Activated CD4-positive, alpha-beta memory T cell treated with anti-CD3 and anti-CD28 coated beads for 36 hours (primary cell): Measurements from ENCODE around the gene ZNF593. TPM values are rescaled to one million over a fixed set of nuclear protein-coding genes. Genes with fewer than 3 reads are reported as not detected.

Experiments used
- CTCF ChIA-PET: fragments of 350-600 bp; sonication (Branson Sonifier 250); formaldehyde crosslinking; loops from one replicate; lab custom pipeline; 2021; ENCODE audit warnings: antibody characterized with exemption, inconsistent platforms; lab: Charles Lee
- POLR2A ChIA-PET: fragments of 350-600 bp; sonication (Branson Sonifier 250); formaldehyde crosslinking; loops from one replicate; lab custom pipeline; 2021; ENCODE audit warnings: antibody characterized with exemption; lab: Charles Lee
- DNase-seq: peaks from one replicate; pipeline ENCODE4 v3.0.0-alpha.2; 2020
- H3K27ac Mint-ChIP-seq: one replicate; pipeline ENCODE4 v1.8.0; 2021; ENCODE audit warnings: mixed read lengths
- H3K27me3 Mint-ChIP-seq: one replicate; pipeline ENCODE4 v1.8.0; 2021; ENCODE audit warnings: mixed read lengths
- H3K36me3 Mint-ChIP-seq: one replicate; pipeline ENCODE4 v1.8.0; 2021; ENCODE audit warnings: mixed read lengths
- H3K4me1 Mint-ChIP-seq: one replicate; pipeline ENCODE4 v1.8.0; 2021; ENCODE audit warnings: low read depth, mixed read lengths
- H3K4me3 Mint-ChIP-seq: one replicate; pipeline ENCODE4 v1.8.0; 2021; ENCODE audit warnings: mild to moderate bottlenecking, mixed read lengths
- H3K9me3 Mint-ChIP-seq: one replicate; pipeline ENCODE4 v1.8.0; 2021; ENCODE audit warnings: mixed read lengths
- intact Hi-C: fragments of 100-400 bp; cut with micrococcal nuclease; formaldehyde crosslinking; loops from one replicate; pipeline ENCODE4 v1.15.1; 2023
- total RNA-seq, 2 experiments: library from RNA; stranded (reverse); gene quantifications; one replicate each; pipeline ENCODE4 v1.2.3, GENCODE V29; 2021

ZNF593 gene
- 10 to 100 TPM; 37.4 to 38.0 TPM for total RNA-seq

DNA sequence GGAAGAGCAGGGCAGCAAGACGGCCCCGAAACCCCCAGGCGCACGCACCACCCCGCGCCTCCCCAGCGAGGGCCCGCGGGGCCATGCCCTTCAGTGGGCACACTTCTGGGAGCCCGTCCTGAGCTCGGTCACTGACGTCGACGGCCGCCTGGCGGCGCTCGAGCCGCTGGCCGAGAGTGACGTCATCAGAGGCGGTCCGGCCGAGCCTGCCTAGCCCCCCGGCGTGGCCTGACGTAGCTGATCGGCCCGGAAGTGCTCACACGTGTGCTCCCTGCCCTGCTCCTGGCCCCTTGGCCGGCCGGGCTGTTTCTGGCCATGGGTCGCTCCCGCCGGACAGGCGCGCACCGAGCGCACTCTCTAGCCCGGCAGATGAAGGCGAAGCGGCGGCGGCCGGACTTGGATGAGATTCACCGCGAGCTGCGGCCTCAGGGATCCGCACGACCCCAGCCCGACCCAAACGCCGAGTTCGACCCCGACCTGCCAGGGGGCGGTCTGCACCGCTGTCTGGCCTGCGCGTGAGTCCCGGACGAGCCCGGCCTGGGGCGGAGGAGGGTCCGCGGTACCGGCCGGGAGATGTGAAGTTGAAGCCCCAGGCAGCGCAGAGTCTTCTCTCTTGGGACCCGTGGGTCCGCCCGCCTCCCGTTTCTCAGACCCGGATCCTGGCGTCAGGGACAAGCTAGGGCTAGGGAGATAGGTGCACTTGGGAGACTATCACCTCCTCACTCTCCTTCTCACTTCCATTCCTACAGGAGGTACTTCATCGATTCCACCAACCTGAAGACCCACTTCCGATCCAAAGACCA lies at the start of gene ZNF593:
Gene ZNF593, plus strand, starts transcription at position 240 of the 803 bp plus-strand sequence. Its CDS starts 76 bp downstream, at position 316.
- intact Hi-C loops, result loop anchor here (1.0 to 5.0 kb wide), 3 partner anchors 43 to 152 kb away; no protein-coding TSS in a partner anchor
- no peaks in the 10 kb centered on the region for H3K9me3 Mint-ChIP-seq
- H3K4me3 Mint-ChIP-seq, result peak within 1 kb of the TSS; percentile 83
- peak within 1 kb of the TSS; percentile 72 for H3K27ac Mint-ChIP-seq
- peak; percentile 94 for DNase-seq
- peaks cover 5% of the 10 kb centered on the region for H3K36me3 Mint-ChIP-seq
- ChIA-PET POLR2A (interaction anchor here (1.0 to 2.2 kb wide), 4 partner anchors 9 to 115 kb away, joined by 3 to 19 read pairs (median 4); partner anchors contain the start of gene CEP85), CTCF (interaction anchor here (0.6 to 3.1 kb wide), 64 partner anchors 9 to 1826 kb away, joined by 3 to 80 read pairs (median 4); partner anchors contain the start of genes CD52, CEP85, DHDDS and FAM110D)
- H3K27me3 Mint-ChIP-seq, result no peaks in the 10 kb centered on the region
- peaks cover 17% of the 10 kb centered on the region for H3K4me1 Mint-ChIP-seq

DNA sequence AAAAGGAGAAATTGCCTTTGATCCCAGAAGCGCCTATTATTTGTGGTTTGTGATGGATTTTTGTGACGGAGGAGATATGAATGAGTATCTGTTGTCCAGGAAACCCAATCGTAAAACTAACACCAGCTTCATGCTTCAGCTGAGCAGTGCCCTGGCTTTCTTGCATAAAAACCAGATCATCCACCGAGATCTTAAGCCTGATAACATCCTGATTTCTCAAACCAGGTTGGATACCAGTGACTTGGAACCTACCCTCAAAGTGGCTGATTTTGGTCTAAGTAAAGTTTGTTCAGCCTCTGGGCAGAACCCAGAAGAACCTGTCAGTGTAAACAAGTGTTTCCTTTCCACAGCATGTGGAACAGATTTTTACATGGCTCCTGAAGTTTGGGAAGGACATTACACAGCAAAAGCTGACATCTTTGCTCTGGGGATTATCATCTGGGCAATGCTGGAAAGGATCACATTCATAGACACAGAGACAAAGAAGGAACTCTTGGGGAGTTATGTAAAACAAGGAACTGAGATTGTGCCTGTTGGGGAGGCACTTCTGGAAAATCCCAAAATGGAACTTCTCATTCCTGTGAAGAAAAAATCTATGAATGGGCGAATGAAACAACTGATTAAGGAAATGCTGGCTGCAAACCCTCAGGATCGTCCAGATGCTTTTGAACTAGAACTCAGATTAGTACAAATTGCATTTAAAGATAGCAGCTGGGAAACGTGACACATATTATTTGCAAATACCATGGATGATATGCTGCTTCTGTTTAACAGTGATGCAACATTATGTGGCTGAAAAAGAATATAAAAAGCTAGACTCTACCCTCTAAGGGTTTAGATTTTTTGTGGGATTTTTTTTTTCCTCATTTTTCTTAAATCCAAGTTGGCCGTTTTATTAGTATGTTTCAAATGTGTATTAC lies 47.6 kb upstream of the ZNF593 start:
- H3K27me3 Mint-ChIP-seq, result no peaks in the 10 kb centered on the region
- DNase-seq, result no peak
- peaks cover 14% of the 10 kb centered on the region for H3K36me3 Mint-ChIP-seq
- ChIA-PET CTCF (interaction anchor here (0.7 to 4.8 kb wide), 7 partner anchors 9 to 200 kb away, joined by 3 to 50 read pairs (median 6); partner anchors contain the start of genes CEP85 and ZNF593), POLR2A (interaction anchor here (2.6 kb wide), 1 partner anchor 9 kb away, joined by 24 read pairs; the partner anchor contains the start of gene PDIK1L)
- peaks cover 43% of the 10 kb centered on the region for H3K4me1 Mint-ChIP-seq
- intact Hi-C loops, result no loop called here
- no peaks in the 10 kb centered on the region for H3K9me3 Mint-ChIP-seq
- H3K4me3 Mint-ChIP-seq, result no peak overlapping the region
- H3K27ac Mint-ChIP-seq, result no peak overlapping the region

DNA sequence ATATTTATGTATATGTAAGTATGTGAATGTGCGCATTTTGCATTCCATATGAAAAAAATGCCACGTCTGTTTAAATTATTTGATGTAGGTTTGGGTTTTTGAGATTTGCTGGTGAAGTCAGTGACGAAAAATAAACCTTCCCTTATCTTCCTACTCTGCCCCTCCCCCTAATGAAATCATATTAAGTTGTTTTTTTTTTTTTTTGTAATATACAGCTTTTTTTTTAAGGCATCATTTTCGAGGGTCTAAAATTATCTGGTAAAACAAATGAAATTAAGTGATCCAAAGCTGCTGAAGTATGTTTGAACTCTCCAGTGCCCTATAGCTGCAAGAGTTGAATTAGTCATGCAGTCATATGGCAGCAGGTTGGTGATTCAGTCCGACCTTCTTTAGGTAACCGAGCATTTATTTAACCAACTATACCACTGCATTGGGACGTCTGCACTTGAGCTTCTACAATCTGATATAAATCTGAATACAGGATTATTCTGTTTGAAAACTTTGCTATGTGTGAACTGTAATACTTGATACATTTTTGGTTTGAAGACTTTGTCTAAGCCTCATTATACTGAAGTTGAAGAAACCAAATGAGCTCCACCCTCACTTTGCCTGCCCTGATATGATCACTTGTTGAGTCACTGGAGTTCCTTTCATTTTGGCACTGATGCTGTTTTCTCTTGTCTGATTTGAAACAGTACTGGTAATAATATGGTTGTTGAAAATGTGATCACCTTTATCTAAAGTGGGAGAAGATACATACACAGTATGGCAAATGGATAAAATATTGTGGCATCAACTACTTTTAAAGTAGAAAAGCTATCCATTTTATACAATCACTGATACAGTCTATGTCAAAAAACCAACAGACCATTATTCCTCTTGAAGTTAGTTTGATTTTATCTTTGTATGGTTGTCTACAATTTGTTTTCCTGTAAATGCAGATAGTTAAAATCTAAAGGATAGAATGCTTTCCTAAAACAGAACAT lies 46.4 kb upstream of the ZNF593 start:
- peaks cover 55% of the 10 kb centered on the region for H3K4me1 Mint-ChIP-seq
- intact Hi-C loops, result no loop called here
- H3K9me3 Mint-ChIP-seq, result no peaks in the 10 kb centered on the region
- H3K36me3 Mint-ChIP-seq, result peaks cover 12% of the 10 kb centered on the region
- H3K4me3 Mint-ChIP-seq, result peak overlapping the region; percentile 25
- H3K27ac Mint-ChIP-seq, result peak overlapping the region; percentile 75
- H3K27me3 Mint-ChIP-seq, result no peaks in the 10 kb centered on the region
- CTCF ChIA-PET, result interaction anchor here (0.7 to 4.8 kb wide), 15 partner anchors 8 to 294 kb away, joined by 3 to 50 read pairs (median 4); partner anchors contain the start of genes CEP85 and ZNF593
- POLR2A ChIA-PET, result interaction anchor here (1.2 to 2.6 kb wide), 3 partner anchors 10 to 110 kb away, joined by 3 to 24 read pairs (median 3); partner anchors contain the start of genes CEP85 and PDIK1L
- DNase-seq, result no peak

GRCh38 chr1:26124418-26125331 lies 45.0 kb upstream of the ZNF593 start:
- Mint-ChIP-seq H3K27me3 (no peaks in the 10 kb centered on the region), H3K4me3 (peak overlapping the region; percentile 14)

GRCh38 chr1:26125382-26125781 lies 44.3 kb upstream of the ZNF593 start:
- peaks cover 49% of the 10 kb centered on the region for H3K4me1 Mint-ChIP-seq
- CTCF ChIA-PET, result interaction anchor here (1.3 to 4.8 kb wide), 4 partner anchors 14 to 44 kb away, joined by 6 to 52 read pairs (median 28); partner anchors contain the start of genes PDIK1L and ZNF593
- peak overlapping the region; percentile 59 for H3K27ac Mint-ChIP-seq
- POLR2A ChIA-PET, result interaction anchor here (2.3 kb wide), 1 partner anchor 13 kb away, joined by 17 read pairs; the partner anchor contains the start of gene PDIK1L
- no peaks in the 10 kb centered on the region for H3K9me3 Mint-ChIP-seq
- no peak overlapping the region for H3K4me3 Mint-ChIP-seq
- DNase-seq, result no peak
- peaks cover 10% of the 10 kb centered on the region for H3K36me3 Mint-ChIP-seq
- intact Hi-C loops, result no loop called here
- no peaks in the 10 kb centered on the region for H3K27me3 Mint-ChIP-seq

More at GRCh38 chr1:26124418-26125331, 45.0 kb upstream of the ZNF593 start:
- ChIA-PET CTCF (interaction anchor here (1.1 to 4.8 kb wide), 6 partner anchors 12 to 292 kb away, joined by 3 to 50 read pairs (median 4); no protein-coding TSS in a partner anchor), POLR2A (interaction anchor here (1.3 to 2.6 kb wide), 2 partner anchors 12 to 109 kb away, joined by 3 to 24 read pairs; partner anchors contain the start of genes CEP85 and PDIK1L)
- H3K9me3 Mint-ChIP-seq, result no peaks in the 10 kb centered on the region
- H3K4me1 Mint-ChIP-seq, result peaks cover 53% of the 10 kb centered on the region
- H3K36me3 Mint-ChIP-seq, result peaks cover 12% of the 10 kb centered on the region
- H3K27ac Mint-ChIP-seq, result peak overlapping the region; percentile 55
- intact Hi-C loops, result no loop called here
- DNase-seq, result no peak

GRCh38 chr1:26125946-26126320 lies 43.8 kb upstream of the ZNF593 start:
- Mint-ChIP-seq H3K27ac (peak overlapping the region; percentile 89), H3K4me3 (peak overlapping the region; percentile 58), H3K9me3 (no peaks in the 10 kb centered on the region), H3K4me1 (peaks cover 49% of the 10 kb centered on the region), H3K36me3 (peaks cover 10% of the 10 kb centered on the region), H3K27me3 (no peaks in the 10 kb centered on the region)
- POLR2A ChIA-PET, result interaction anchor here (0.6 to 2.3 kb wide), 2 partner anchors 14 to 695 kb away, joined by 3 to 17 read pairs; partner anchors contain the start of gene PDIK1L
- intact Hi-C loops, result loop anchor here (1.0 to 2.0 kb wide), 3 partner anchors 15 to 43 kb away; partner anchors contain the start of genes C1orf232, PDIK1L and ZNF593
- DNase-seq, result no peak
- CTCF ChIA-PET, result interaction anchor here (0.9 to 3.9 kb wide), 7 partner anchors 14 to 128 kb away, joined by 3 to 52 read pairs (median 6); partner anchors contain the start of genes PAFAH2, PDIK1L and ZNF593

DNA sequence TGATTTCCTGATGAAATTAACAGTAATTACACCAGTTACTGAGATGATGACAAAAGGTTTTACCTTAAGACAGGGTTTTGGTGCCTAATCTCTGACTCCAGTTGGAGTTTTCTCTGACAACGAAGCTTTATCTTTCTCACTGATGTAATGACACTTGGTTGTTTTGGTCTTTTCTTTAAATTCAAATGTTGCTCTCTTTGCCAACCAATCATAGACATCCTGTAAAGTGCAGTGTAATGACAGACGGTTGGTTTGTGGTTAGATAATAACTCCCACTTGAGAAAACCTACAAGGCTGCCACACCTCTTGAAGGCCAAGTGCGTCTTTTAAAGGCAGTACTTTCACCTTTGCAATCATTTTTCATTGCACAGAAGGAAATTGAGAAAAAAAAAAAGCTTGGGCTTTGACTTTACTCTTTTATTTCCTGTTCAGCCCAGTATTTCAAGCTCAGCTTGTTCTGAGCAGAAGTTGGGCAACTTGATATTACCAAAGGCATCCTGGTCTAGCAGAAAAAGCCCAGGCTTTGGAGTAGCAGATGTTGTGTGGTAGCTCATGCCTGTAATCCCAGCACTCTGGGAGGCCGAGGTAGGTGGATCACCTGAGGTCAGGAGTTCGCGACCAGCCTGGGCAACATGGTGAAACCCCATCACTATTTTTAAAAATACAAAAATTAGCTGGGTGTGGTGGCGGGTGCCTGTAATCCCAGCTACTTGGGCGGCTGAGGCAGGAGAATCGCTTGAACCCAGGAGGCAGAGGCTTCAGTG lies 43.2 kb upstream of the ZNF593 start:
- H3K36me3 Mint-ChIP-seq, result peaks cover 10% of the 10 kb centered on the region
- peaks cover 49% of the 10 kb centered on the region for H3K4me1 Mint-ChIP-seq
- peak overlapping the region; percentile 58 for H3K4me3 Mint-ChIP-seq
- ChIA-PET POLR2A (interaction anchor here (0.6 to 2.3 kb wide), 6 partner anchors 13 to 694 kb away, joined by 3 to 17 read pairs (median 3); partner anchors contain the start of gene PDIK1L), CTCF (interaction anchor here (0.6 to 3.9 kb wide), 11 partner anchors 11 to 129 kb away, joined by 3 to 52 read pairs (median 5); partner anchors contain the start of genes CEP85, PAFAH2, PDIK1L and ZNF593)
- intact Hi-C loops, result loop anchor here (1.0 to 2.0 kb wide), 3 partner anchors 15 to 42 kb away; partner anchors contain the start of genes C1orf232, PDIK1L and ZNF593
- H3K27ac Mint-ChIP-seq, result peak overlapping the region; percentile 89
- DNase-seq, result peak; percentile 57
- H3K9me3 Mint-ChIP-seq, result no peaks in the 10 kb centered on the region
- H3K27me3 Mint-ChIP-seq, result no peaks in the 10 kb centered on the region

DNA sequence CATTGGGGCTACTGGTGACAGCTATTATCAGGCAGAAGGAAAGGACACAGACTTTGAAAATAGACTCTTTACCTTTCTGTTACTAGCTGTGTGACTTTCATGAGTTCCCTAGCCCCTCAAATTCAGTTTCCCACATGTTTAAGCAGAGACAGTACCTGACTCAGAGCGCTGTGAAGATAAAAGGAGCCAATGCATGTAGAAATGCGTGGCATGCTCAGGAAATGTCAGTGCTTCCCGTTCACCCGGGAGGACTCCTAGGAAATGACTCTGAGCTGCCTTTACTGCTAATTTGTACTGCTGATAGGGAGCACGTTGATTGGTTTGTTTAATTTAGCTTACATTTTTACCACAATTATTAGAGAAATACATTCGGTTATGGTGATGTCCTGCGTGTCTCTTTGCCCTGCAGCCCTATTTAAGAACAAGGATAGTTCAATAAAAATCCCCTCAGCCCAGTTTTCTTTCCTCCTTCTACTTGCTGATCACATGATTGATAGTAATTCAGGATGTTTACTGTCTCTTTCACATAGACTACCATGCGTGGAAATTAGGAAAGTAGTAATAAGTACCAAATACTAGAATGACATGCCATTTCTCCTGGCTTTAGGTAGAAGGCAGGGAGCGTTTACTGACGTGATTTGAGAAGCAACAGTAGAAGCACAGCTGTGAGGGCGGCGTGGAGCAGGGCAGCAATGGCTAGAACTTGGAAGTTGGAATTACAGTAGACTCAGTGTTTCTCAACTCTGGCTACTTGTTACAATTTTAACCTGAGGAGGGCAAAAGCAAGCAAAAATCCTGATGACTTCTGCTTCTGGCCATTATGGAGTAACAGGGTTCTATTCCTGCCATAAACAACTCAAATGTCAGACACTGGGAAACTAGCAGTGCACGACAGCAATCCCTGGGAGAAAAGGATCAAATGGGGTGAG lies 42.2 kb upstream of the ZNF593 start:
- Mint-ChIP-seq H3K4me3 (peak overlapping the region; percentile 58), H3K36me3 (peaks cover 5% of the 10 kb centered on the region), H3K27me3 (no peaks in the 10 kb centered on the region), H3K9me3 (no peaks in the 10 kb centered on the region), H3K4me1 (peaks cover 45% of the 10 kb centered on the region), H3K27ac (peak overlapping the region; percentile 89)
- ChIA-PET CTCF (interaction anchor here (0.6 to 3.9 kb wide), 9 partner anchors 12 to 130 kb away, joined by 3 to 52 read pairs (median 5); partner anchors contain the start of genes CEP85, PAFAH2 and PDIK1L), POLR2A (interaction anchor here (0.6 to 2.3 kb wide), 3 partner anchors 14 to 374 kb away, joined by 3 to 17 read pairs (median 3); partner anchors contain the start of gene PDIK1L)
- peak; percentile 47 for DNase-seq
- intact Hi-C loops, result loop anchor here (2.0 kb wide), 2 partner anchors 17 to 41 kb away; partner anchors contain the start of genes C1orf232 and ZNF593
